Liver (tissue), 9 donors: ENCODE data around the gene SLC9C1. TPM values are rescaled to one million over a fixed set of nuclear protein-coding genes. Genes with fewer than 3 reads are reported as not detected.
A peak's percentile ranks its signal among the peaks of the same experiment; 100 is the strongest.

ENCODE experiments used
- DNase-seq: peaks from one replicate; pipeline ENCODE4 v3.0.0-alpha.2; 2017; ENCODE audit warnings: low spot score
- H3K27ac ChIP-seq, 2 donors: one replicate each; pipeline ENCODE4 v1.7.0; 2013; ENCODE audit warnings: inconsistent platforms in 2 of 2, low read length in 2 of 2, control low read depth in 1 of 2, low read depth in 1 of 2, mild to moderate bottlenecking in 1 of 2
- H3K27me3 ChIP-seq, 4 donors: one replicate each; pipeline versions ENCODE4 v1.6.1 to v1.7.0; 2013; ENCODE audit warnings: low read length in 3 of 4, inconsistent platforms in 1 of 4, mild to moderate bottlenecking in 1 of 4, moderate library complexity in 1 of 4; ENCODE audit not compliant: control insufficient read depth in 4 of 4, insufficient read depth in 4 of 4
- H3K36me3 ChIP-seq, 4 donors: one replicate each; pipeline versions ENCODE4 v1.6.1 to v1.7.0; 2013; ENCODE audit warnings: low read length in 3 of 4, mild to moderate bottlenecking in 3 of 4, low read depth in 1 of 4, moderate library complexity in 1 of 4; ENCODE audit not compliant: control insufficient read depth in 4 of 4, insufficient read depth in 3 of 4
- H3K4me1 ChIP-seq, 4 donors: one replicate each; pipeline versions ENCODE4 v1.6.1 to v1.7.0; 2013; ENCODE audit warnings: low read length in 3 of 4, mild to moderate bottlenecking in 3 of 4, moderate library complexity in 1 of 4; ENCODE audit not compliant: control insufficient read depth in 4 of 4, insufficient read depth in 4 of 4
- H3K4me3 ChIP-seq, 3 donors: one replicate each; pipeline versions ENCODE4 v1.6.1 to v1.7.0; 2013; ENCODE audit warnings: low read length in 3 of 3, control low read depth in 1 of 3, low read depth in 1 of 3, mild to moderate bottlenecking in 1 of 3
- H3K9ac ChIP-seq, 2 donors: one replicate each; pipeline ENCODE4 v1.7.0; 2013; ENCODE audit warnings: low read length in 2 of 2, mild to moderate bottlenecking in 2 of 2, moderate library complexity in 2 of 2, control low read depth in 1 of 2, low read depth in 1 of 2
- H3K9me3 ChIP-seq, 4 donors: one replicate each; pipeline versions ENCODE4 v1.6.1 to v1.7.0; 2013; ENCODE audit warnings: low read length in 3 of 4; ENCODE audit not compliant: control insufficient read depth in 4 of 4
- EGR1 ChIP-seq, 2 donors: IDR thresholded peaks; 2 replicates each; pipeline ENCODE4 v1.6.1; 2016 to 2018; ENCODE audit warnings: antibody characterized with exemption in 2 of 2, low read depth in 2 of 2
- FOXA1 ChIP-seq: IDR thresholded peaks from 2 replicates; pipeline ENCODE4 v1.6.1; 2016; ENCODE audit warnings: antibody characterized with exemption
- FOXA2 ChIP-seq: IDR thresholded peaks from 2 replicates; pipeline ENCODE4 v1.6.1; 2016; ENCODE audit warnings: antibody characterized with exemption
- GABPA ChIP-seq, 2 donors: IDR thresholded peaks in 1 of 2; conservative IDR thresholded peaks in 1 of 2; 2 replicates each; pipeline ENCODE4 v1.6.1; 2016; ENCODE audit warnings: antibody characterized with exemption in 2 of 2, mild to moderate bottlenecking in 1 of 2, moderate library complexity in 1 of 2
- HNF4A ChIP-seq, 2 donors: conservative IDR thresholded peaks; 2 replicates each; pipeline ENCODE4 v1.6.1; 2016; ENCODE audit warnings: antibody characterized with exemption in 2 of 2, mild to moderate bottlenecking in 2 of 2
- HNF4G ChIP-seq: IDR thresholded peaks from 2 replicates; pipeline ENCODE4 v1.6.1; 2016; ENCODE audit warnings: antibody characterized with exemption
- JUND ChIP-seq, 2 donors: IDR thresholded peaks; 2 replicates each; pipeline ENCODE4 v1.6.1; 2016; ENCODE audit warnings: antibody characterized with exemption in 2 of 2
- NR2F2 ChIP-seq: IDR thresholded peaks from 2 replicates; pipeline ENCODE4 v1.6.1; 2016; ENCODE audit warnings: antibody characterized with exemption
- RAD21 ChIP-seq, 2 donors: IDR thresholded peaks; 2 replicates each; pipeline ENCODE4 v1.6.1; 2016; ENCODE audit warnings: antibody characterized with exemption in 2 of 2, mild to moderate bottlenecking in 2 of 2
- RXRA ChIP-seq, 2 donors: IDR thresholded peaks; 2 replicates each; pipeline ENCODE4 v1.6.1; 2017 to 2018; ENCODE audit warnings: antibody characterized with exemption in 2 of 2, mild to moderate bottlenecking in 1 of 2
- SP1 ChIP-seq: IDR thresholded peaks from 2 replicates; pipeline ENCODE4 v1.6.1; 2018; ENCODE audit warnings: antibody characterized with exemption, mild to moderate bottlenecking
- TAF1 ChIP-seq: conservative IDR thresholded peaks from 2 replicates; pipeline ENCODE4 v1.6.1; 2016; ENCODE audit warnings: antibody characterized with exemption, mild to moderate bottlenecking
- YY1 ChIP-seq: IDR thresholded peaks from 2 replicates; pipeline ENCODE4 v1.6.1; 2016; ENCODE audit warnings: antibody characterized with exemption, mild to moderate bottlenecking
- ZBTB33 ChIP-seq: IDR thresholded peaks from 2 replicates; pipeline ENCODE4 v1.6.1; 2016; ENCODE audit warnings: antibody characterized with exemption
- WGBS: extraction: QIAGEN DNeasy Blood & Tissue Kit; methylation state at CpG from one replicate; pipeline ENCODE4 v1.1.7; 2013; 5-methylcytosine and 5-hydroxymethylcytosine counted together
- polyA plus RNA-seq, 2 donors: library from polyadenylated mRNA; stranded (reverse) in 1 of 2; unstranded in 1 of 2; fragments of 200-250 nt in 1 of 2; fragments of >200 nt in 1 of 2; fragmentation: Nextera tagmentation in 1 of 2; extraction: Ambion mirVana in 1 of 2; gene quantifications; one replicate each; pipeline versions ENCODE4 v1.2.1 to v1.2.3, GENCODE V29; 2013 to 2015
- total RNA-seq, 2 donors: library from RNA; depleted of rRNA; stranded (reverse); fragments of >200 nt; gene quantifications; one replicate each; pipeline ENCODE4 v1.2.3, GENCODE V29; 2014
- TF ChIP-seq, protein P1 (sequence below): IDR thresholded peaks from 2 replicates; pipeline ENCODE4 v1.6.1; 2016; ENCODE audit warnings: antibody characterized with exemption
- TF ChIP-seq, protein P2 (sequence below): IDR thresholded peaks from 2 replicates; pipeline ENCODE4 v1.6.1; 2016; ENCODE audit warnings: antibody characterized with exemption
- TF ChIP-seq, protein P3 (sequence below): fragments of 150-350 bp; IDR thresholded peaks from 2 replicates; pipeline ENCODE4 v1.5.1; 2017; ENCODE audit warnings: improper control_type of control experiment, low read depth, low read length; ENCODE audit not compliant: missing input control
- donor health status: healthy.
- donor health status: healthy.
- donor health status: healthy.
- donor health status: healthy.
- donor health status: healthy.

Gene SLC9C1
- total and polyA plus RNA-seq, 4 donors = 0.28 TPM; not detected in 3

- no peak for TF ChIP-seq TAF1
- TF ChIP-seq FOXA2 = no peak
- TF ChIP-seq, protein P1, sequence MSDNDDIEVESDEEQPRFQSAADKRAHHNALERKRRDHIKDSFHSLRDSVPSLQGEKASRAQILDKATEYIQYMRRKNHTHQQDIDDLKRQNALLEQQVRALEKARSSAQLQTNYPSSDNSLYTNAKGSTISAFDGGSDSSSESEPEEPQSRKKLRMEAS = no peak
- no peak for TF ChIP-seq FOXA1
- H3K4me1 ChIP-seq = no peaks in the 10 kb centered on the region
- 78% methylated on average over 8 of the region's 8 CpGs for WGBS
- DNase-seq = no peak
- H3K4me3 ChIP-seq = no peak overlapping the region
- H3K36me3 ChIP-seq = no peaks in the 10 kb centered on the region
- H3K27me3 ChIP-seq = peaks cover 0 to 13% (median 2%) of the 10 kb centered on the region in 4 donors
- no peaks in the 10 kb centered on the region for H3K9me3 ChIP-seq
- no peak overlapping the region for H3K27ac ChIP-seq
- H3K9ac ChIP-seq = no peak overlapping the region
These were observed 159.5 kb downstream of the SLC9C1 start for GRCh38 chr3:112134335-112135124.

DNA sequence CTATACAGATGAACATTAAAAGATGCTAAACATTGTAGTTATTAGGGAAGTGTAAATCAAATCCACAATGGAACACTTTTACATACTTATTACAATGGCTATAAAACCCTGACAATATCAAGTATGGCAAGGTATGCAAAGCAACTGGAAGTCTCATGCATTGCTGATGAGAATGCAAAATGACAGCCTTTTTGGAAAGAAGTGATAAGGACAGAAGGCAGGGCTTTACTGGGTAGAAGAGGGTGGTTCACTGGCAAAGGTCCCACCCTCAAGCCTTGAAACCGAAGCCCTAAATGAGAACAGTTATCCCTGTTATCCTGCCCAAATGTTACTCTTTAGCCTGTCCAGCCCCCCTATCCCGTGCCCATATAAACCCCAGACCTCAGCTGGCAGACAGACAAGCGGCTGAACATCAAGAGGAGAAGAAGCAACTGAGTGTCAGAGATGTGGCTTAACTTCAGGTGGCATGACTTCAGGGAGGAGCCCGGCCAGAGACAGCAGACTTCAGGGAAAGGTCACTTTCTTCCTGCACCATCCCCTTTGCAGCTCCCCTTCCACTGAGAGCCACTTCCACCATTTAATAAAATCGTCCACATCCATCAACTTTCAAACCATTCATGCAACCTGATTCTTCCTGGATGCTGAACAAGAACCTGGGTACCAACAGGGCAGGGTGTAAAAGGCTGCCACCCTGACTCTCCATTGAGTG lies 160.2 kb downstream of the SLC9C1 start:
- no peak overlapping the region for H3K27ac ChIP-seq
- 80% methylated on average over 5 of the region's 5 CpGs for WGBS
- no peaks in the 10 kb centered on the region for H3K4me1 ChIP-seq

GRCh38 chr3:112132975-112133448 lies 161.0 kb downstream of the SLC9C1 start, which contains the start of gene GCSAM:
TSS of gene GCSAM (minus strand) at chr3:112133248. CDS start at chr3:112133120, 128 bp downstream.
- H3K27ac ChIP-seq = no peak within 1 kb of the TSS
- H3K27me3 ChIP-seq = peaks cover 0 to 10% (median 2%) of the 10 kb centered on the region in 4 donors
- H3K36me3 ChIP-seq = no peaks in the 10 kb centered on the region
- no peaks in the 10 kb centered on the region for H3K4me1 ChIP-seq
- 44% methylated on average over 5 of the region's 5 CpGs for WGBS
- no peak for DNase-seq
- peak within 1 kb of the TSS in 1 of 2 donors; percentile 56 for H3K9ac ChIP-seq
- no peaks in the 10 kb centered on the region for H3K9me3 ChIP-seq
- no peak within 1 kb of the TSS for H3K4me3 ChIP-seq
- TF ChIP-seq ZBTB33 (no peak), JUND (IDR thresholded peaks at IDR 0.05) (no peak), FOXA1 (no peak), HNF4A (conservative IDR thresholded peaks at IDR 0.05) (no peak), SP1 (no peak), TAF1 (no peak), NR2F2 (no peak), RAD21 (IDR thresholded peaks at IDR 0.05) (no peak), RXRA (IDR thresholded peaks at IDR 0.05) (no peak)
- TF ChIP-seq, protein P2, sequence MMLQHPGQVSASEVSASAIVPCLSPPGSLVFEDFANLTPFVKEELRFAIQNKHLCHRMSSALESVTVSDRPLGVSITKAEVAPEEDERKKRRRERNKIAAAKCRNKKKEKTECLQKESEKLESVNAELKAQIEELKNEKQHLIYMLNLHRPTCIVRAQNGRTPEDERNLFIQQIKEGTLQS = no peak
- TF ChIP-seq, protein P1 = no peak

More for the DNA sequence above, 160.2 kb downstream of the SLC9C1 start:
- DNase-seq = no peak
- Histone ChIP-seq H3K4me3 (no peak overlapping the region), H3K27me3 (peaks cover 0 to 10% (median 2%) of the 10 kb centered on the region in 4 donors), H3K36me3 (no peaks in the 10 kb centered on the region), H3K9me3 (no peaks in the 10 kb centered on the region), H3K9ac (no peak overlapping the region)
- TF ChIP-seq, protein P1 = no peak
- TF ChIP-seq RXRA (IDR thresholded peaks at IDR 0.05) = no peak
- TF ChIP-seq RAD21 (IDR thresholded peaks at IDR 0.05) = no peak
- TF ChIP-seq HNF4A (conservative IDR thresholded peaks at IDR 0.05) = no peak
- TF ChIP-seq FOXA1 = no peak
- no peak for TF ChIP-seq YY1
- TF ChIP-seq GABPA (IDR thresholded peaks at IDR 0.05 in 1 of 2, conservative IDR thresholded peaks at IDR 0.05 in 1 of 2) = no peak
- TF ChIP-seq, protein P3, sequence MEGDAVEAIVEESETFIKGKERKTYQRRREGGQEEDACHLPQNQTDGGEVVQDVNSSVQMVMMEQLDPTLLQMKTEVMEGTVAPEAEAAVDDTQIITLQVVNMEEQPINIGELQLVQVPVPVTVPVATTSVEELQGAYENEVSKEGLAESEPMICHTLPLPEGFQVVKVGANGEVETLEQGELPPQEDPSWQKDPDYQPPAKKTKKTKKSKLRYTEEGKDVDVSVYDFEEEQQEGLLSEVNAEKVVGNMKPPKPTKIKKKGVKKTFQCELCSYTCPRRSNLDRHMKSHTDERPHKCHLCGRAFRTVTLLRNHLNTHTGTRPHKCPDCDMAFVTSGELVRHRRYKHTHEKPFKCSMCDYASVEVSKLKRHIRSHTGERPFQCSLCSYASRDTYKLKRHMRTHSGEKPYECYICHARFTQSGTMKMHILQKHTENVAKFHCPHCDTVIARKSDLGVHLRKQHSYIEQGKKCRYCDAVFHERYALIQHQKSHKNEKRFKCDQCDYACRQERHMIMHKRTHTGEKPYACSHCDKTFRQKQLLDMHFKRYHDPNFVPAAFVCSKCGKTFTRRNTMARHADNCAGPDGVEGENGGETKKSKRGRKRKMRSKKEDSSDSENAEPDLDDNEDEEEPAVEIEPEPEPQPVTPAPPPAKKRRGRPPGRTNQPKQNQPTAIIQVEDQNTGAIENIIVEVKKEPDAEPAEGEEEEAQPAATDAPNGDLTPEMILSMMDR = no peak
- TF ChIP-seq NR2F2 = no peak
- TF ChIP-seq HNF4G = no peak
- TF ChIP-seq, protein P2 = no peak
- TF ChIP-seq EGR1 (IDR thresholded peaks at IDR 0.05; ENCODE audit: low read depth in 2 of 2) = no peak
- no peak for TF ChIP-seq JUND (IDR thresholded peaks at IDR 0.05)
- TF ChIP-seq FOXA2 = no peak
- no peak for TF ChIP-seq SP1
